Inflammatory macrophage treated with lipopolysaccharide for 4 hours (primary cell): ENCODE results near the gene ZNF385B.
"Not testable (repeated sequence)": the region's sequence is repeated elsewhere in the genome, so short reads cannot be mapped to it uniquely, and the experiment has no call there.

Experiments used
- DNase-seq: peaks from one replicate; pipeline ENCODE4 v3.0.0-alpha.2; 2020

Gene ZNF385B

DNA sequence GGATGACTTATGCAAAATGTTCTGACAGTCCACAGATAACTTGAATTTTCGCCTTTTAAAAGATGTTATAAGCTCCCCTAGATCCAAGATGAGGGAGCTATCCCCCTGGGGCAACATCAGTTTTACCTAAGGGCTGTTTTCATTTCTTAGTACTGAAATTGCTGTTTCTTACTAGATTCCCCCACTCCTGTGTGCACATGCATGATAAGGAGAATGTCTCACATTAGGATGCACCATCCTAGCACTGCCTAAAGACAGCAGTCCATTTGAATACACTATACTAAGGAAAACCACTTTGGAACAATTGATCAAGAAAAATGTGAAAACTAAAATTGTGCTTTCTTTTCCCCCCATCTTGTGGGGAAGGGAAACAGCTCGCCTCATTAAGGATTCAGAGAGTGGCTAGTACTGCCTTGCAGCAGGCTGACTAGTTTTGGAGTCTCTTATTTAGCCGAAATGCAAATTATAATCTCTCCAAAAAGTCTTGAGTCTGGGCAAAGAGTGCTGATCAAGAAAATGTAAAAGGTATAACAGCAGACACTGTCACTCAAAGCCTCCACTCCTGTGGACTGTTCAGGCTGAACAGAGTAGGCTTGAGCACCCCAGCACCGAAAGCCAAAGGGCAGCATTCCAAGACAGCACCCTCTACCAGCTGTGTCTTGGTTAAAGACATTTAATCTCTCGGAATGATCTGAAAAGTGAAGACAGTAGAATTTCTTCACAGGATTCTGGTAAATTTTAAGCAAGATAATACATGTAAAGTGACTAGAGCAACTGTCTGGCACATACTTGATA lies 65.0 kb downstream of the ZNF385B start:
- DNase-seq = no peak

- DNase-seq = no peak
These were observed 67.5 kb downstream of the ZNF385B start for GRCh38 chr2:179793902-179794301.

- no peak for DNase-seq
These were observed 68.2 kb downstream of the ZNF385B start for GRCh38 chr2:179793238-179793637.

DNA sequence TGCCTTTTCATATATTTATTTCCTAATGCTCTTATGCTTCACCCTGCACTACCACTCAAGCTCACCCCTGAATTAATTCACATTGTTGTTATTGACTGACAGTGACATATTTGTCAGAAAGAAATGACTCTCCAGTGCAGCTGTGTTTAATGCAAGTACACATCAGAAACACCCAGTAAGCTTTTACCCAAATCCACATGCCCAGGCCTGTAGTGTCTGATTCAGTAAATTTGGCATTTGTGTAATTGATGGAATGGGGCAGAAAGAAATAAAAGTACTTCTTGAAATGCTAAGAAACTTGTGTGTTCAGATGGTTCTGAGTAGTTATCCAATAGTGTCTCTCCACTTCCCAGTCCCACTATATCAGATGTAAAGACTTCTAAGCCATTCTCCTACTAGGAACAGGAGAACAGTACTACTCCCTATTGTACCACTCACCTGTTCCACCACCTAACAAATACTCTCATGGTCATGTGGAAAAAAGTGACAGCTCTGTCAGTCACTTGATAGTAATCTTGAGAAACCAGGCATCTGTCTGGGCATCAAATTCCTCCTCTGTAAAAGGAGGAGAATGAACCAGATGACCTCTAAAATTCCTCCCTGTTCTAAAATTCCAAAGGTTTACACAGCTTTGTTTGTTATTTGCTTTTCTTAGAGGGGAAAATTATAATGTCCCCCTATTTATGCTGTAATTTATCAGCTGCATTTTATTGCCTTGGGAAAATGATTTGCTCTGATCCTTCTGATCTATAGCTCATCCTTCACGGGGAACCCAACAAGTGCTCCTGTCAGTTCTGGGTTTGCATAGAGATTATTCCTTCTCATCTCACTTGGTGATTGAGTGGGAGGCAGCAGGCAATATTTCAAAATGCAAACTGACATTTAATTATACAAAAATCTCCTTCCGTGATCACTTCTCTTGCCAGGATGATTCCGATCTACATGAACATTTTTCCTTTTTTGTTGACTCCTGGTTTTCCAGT lies 70.9 kb downstream of the ZNF385B start:
- no peak for DNase-seq

- no peak for DNase-seq
These were observed 73.3 kb downstream of the ZNF385B start for GRCh38 chr2:179788104-179788503.

GRCh38 chr2:179787601-179788000 lies 73.8 kb downstream of the ZNF385B start:
- no peak for DNase-seq

- no peak for DNase-seq
These were observed 75.5 kb downstream of the ZNF385B start for GRCh38 chr2:179785902-179786301.

DNA sequence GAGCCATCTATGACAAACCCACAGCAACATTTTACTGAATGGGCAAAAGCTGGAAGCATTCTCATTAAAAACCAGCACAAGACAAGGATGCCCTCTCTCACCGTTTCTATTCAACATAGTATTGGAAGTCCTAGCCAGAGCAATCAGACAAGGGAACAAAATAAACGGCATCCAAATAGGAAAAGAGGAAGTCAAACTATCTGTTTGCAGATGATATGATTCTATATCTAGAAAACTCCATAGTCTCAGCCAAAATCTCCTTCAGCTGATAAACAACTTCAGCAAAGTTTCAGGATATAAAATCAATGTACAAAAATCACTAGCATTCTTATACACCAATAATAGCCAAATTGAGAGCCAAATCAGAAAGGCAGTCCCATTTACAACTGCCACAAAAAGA lies 79.1 kb downstream of the ZNF385B start:
- not testable (repeated sequence) for DNase-seq

- DNase-seq = no peak
These were observed 87.4 kb downstream of the ZNF385B start for GRCh38 chr2:179773986-179774385.

DNA sequence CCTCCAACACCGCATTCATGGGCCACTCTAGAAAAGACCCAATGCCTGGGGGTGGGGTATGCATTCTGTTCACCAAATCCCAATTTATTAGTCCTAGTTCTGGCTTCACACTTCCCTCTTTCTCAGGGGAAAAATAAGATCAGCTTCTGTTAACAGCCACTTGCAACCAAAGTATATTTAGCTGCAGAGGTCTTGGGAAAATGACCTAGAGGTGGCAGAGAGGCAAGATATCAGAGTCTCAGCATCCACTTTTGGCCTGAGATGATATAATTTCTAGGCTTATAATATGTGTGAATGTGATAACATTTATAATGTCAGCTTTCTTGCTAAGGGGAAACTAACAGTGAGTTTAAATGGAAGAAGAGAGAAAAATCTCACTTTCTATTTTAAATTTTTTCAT lies 89.1 kb downstream of the ZNF385B start:
- no peak for DNase-seq

DNA sequence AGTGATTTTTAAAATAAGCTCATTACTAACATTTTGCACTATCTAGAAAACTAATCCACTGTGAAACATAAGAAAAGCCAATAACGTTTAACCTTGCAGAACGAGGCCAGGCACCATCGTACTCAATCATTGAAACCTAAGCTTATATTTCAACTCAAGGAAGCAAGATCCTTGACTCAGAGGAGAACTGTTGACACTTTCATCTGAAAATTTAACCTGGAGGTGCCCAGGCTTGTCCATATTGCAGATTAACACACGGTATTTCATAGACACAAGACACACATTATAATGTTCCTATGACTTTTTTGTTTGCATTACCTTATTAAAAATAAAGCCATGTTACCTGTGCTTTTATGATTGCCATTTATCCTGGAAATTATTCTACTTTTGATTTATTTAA lies 89.6 kb downstream of the ZNF385B start:
- no peak for DNase-seq

- no peak for DNase-seq
These were observed 91.4 kb downstream of the ZNF385B start for GRCh38 chr2:179770029-179770428.

DNA sequence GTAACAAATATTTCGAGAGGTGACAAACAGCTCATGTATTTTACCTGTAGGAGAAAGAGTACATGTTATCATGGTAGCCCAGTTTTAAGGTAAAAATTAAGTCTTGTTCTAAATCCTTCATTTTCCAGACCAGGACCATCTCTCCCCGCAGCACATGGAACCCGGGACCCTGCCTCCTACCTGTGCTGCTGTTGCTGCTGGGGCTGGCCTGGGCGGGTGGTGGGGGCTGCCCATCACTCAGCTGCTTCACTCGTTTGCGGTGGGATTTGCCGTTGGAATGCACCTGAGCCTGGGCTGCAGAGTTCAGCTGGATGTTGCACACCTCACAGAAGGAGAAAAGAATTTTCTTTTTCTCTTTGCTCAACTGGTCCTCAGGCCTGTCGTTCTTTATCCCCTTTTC lies 92.1 kb downstream of the ZNF385B start:
- no peak for DNase-seq

GRCh38 chr2:179768765-179769164 lies 92.6 kb downstream of the ZNF385B start:
- no peak for DNase-seq

DNA sequence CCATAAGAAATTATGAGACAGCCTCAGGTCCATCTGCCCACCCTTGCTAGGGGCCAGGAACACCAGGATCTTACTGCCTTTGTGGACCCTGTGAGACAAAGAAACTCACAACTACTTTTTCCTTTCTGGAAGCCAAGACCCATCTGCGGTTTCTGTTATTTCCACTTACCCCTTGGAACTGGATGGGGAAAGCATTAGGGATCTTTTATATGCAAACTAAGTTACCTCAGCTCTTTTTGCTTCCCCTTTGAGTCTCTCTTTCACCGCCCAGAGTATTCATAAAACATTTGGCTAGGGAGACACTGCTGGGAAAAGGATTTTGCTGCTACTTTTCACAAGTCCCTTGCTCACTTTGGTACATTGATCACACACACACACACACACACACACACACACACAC lies 95.7 kb downstream of the ZNF385B start:
- no peak for DNase-seq

DNA sequence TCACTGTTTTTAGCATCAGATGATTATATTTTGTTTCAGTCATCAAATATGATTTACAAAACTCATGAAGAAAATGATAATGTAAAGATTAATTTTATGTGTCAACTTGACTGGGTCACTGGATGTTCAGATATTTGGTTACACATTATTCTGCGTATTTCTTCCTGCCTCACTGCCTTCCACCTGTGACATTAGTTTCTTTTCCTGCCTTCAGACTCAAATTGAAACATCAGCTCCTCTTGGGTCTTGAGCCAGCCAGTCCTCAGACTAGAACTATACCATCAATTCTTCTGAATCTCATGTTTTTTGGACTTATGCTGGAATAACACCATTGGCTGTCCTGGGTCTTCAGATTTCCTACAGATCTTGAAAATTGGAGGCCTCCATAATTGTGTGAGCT lies 96.7 kb downstream of the ZNF385B start:
- DNase-seq = no peak

GRCh38 chr2:179758636-179759035 lies 102.8 kb downstream of the ZNF385B start:
- DNase-seq = no peak

GRCh38 chr2:179751163-179751809 lies 110.1 kb downstream of the ZNF385B start:
- DNase-seq = peak; percentile 17

- DNase-seq = no peak
These were observed 112.2 kb downstream of the ZNF385B start for GRCh38 chr2:179749210-179749609.

GRCh38 chr2:179746981-179747380 lies 114.4 kb downstream of the ZNF385B start:
- DNase-seq = no peak

DNA sequence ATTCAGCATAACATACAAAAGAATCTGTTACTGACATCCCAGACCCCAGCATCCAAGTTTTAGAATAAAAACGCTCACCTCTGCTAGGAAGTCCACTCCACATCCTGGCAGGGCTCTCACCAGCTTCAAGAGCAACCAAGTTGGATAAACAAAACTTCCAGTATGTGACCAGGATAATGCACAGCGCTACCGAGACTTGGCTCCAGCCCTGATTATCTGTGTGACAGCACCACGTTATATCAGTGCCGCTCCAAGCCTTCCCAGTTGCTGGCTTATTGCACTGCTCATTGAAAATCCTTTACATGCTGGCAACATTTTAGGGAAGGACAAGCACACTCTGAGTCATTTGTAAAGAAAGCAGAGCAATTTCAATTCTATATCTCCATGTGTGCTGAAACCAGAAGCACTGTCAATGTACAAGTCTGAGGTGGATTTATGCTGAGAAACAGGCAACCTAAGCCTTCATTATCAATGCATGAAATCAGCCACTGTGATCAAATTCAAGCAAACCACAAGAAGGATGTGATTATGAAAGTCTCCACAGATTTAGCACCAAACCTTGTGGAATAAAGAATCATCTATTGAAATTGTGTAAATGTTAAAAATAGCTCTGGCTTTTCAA lies 115.7 kb downstream of the ZNF385B start:
- no peak for DNase-seq

- DNase-seq = no peak
These were observed 117.0 kb downstream of the ZNF385B start for GRCh38 chr2:179744401-179744800.

- DNase-seq = no peak
These were observed 120.1 kb downstream of the ZNF385B start for GRCh38 chr2:179741317-179741716.
